Type B pancreatic cell (in vitro differentiated cells): ENCODE results near the gene KCNIP3. TPM values are rescaled to one million over a fixed set of nuclear protein-coding genes. Genes with fewer than 3 reads are reported as not detected.

Source experiments
- DNase-seq: peaks from one replicate; pipeline ENCODE4 v3.0.0; 2021; ENCODE audit warnings: mixed read lengths; ENCODE audit not compliant: unreplicated experiment; ENCODE audit errors: extremely low spot score
- H3K27ac Mint-ChIP-seq: 2 replicates; pipeline ENCODE4 v1.8.0; 2021; ENCODE audit warnings: mild to moderate bottlenecking, mixed read lengths
- H3K27me3 Mint-ChIP-seq: 2 replicates; pipeline ENCODE4 v1.8.0; 2021; ENCODE audit warnings: mixed read lengths
- H3K36me3 Mint-ChIP-seq: 2 replicates; pipeline ENCODE4 v1.8.0; 2021; ENCODE audit warnings: mixed read lengths
- H3K4me1 Mint-ChIP-seq: one replicate; pipeline ENCODE4 v1.8.0; 2021; ENCODE audit warnings: mixed read lengths; ENCODE audit not compliant: unreplicated experiment
- H3K4me3 Mint-ChIP-seq: 2 replicates; pipeline ENCODE4 v1.8.0; 2021; ENCODE audit warnings: mild to moderate bottlenecking, mixed read lengths
- H3K9me3 Mint-ChIP-seq: 2 replicates; pipeline ENCODE4 v1.8.0; 2021; ENCODE audit warnings: mixed read lengths
- CTCF ChIP-seq: fragments of 200-600 bp; sonication (generic); conservative IDR thresholded peaks from 2 replicates; pipeline ENCODE4 v1.5.0; 2021; ENCODE audit warnings: antibody characterized with exemption, mild to moderate bottlenecking
- total RNA-seq: library from RNA; stranded (reverse); gene quantifications from 2 replicates; pipeline ENCODE4 v1.2.1, GENCODE V29; 2021; ENCODE audit warnings: low replicate concordance

Gene KCNIP3
- total RNA-seq, 1 donor from 2014 or later: 5.3 TPM

GRCh38 chr2:95308426-95308990, 11.4 kb downstream of the KCNIP3 start:
- H3K4me3 Mint-ChIP-seq: no peak overlapping the region
- H3K27ac Mint-ChIP-seq: no peak overlapping the region
- peaks cover 3% of the 10 kb centered on the region for H3K27me3 Mint-ChIP-seq
- no peak for DNase-seq
- H3K36me3 Mint-ChIP-seq: no peaks in the 10 kb centered on the region
- H3K4me1 Mint-ChIP-seq: peaks cover 4% of the 10 kb centered on the region
- no peaks in the 10 kb centered on the region for H3K9me3 Mint-ChIP-seq
- no peak for TF ChIP-seq CTCF

GRCh38 chr2:95309599-95309998, 12.5 kb downstream of the KCNIP3 start:
- no peak overlapping the region for H3K27ac Mint-ChIP-seq
- H3K4me1 Mint-ChIP-seq: peaks cover 4% of the 10 kb centered on the region
- DNase-seq: no peak
- TF ChIP-seq CTCF: no peak
- no peaks in the 10 kb centered on the region for H3K36me3 Mint-ChIP-seq
- H3K9me3 Mint-ChIP-seq: no peaks in the 10 kb centered on the region
- peaks cover 3% of the 10 kb centered on the region for H3K27me3 Mint-ChIP-seq
- H3K4me3 Mint-ChIP-seq: no peak overlapping the region

GRCh38 chr2:95310216-95310615, 13.1 kb downstream of the KCNIP3 start:
- DNase-seq: no peak
- Mint-ChIP-seq H3K27ac (no peak overlapping the region), H3K27me3 (peaks cover 6% of the 10 kb centered on the region), H3K9me3 (no peaks in the 10 kb centered on the region), H3K36me3 (no peaks in the 10 kb centered on the region), H3K4me1 (peaks cover 8% of the 10 kb centered on the region), H3K4me3 (no peak overlapping the region)
- TF ChIP-seq CTCF: no peak

GRCh38 chr2:95310651-95311050, 13.5 kb downstream of the KCNIP3 start:
- DNase-seq: no peak
- H3K27ac Mint-ChIP-seq: no peak overlapping the region
- H3K4me3 Mint-ChIP-seq: no peak overlapping the region
- TF ChIP-seq CTCF: no peak
- peaks cover 9% of the 10 kb centered on the region for H3K4me1 Mint-ChIP-seq
- H3K9me3 Mint-ChIP-seq: no peaks in the 10 kb centered on the region
- H3K27me3 Mint-ChIP-seq: peaks cover 6% of the 10 kb centered on the region
- no peaks in the 10 kb centered on the region for H3K36me3 Mint-ChIP-seq

GRCh38 chr2:95311815-95312542, 14.8 kb downstream of the KCNIP3 start:
- no peak for DNase-seq
- Mint-ChIP-seq H3K9me3 (no peaks in the 10 kb centered on the region), H3K27me3 (peaks cover 3% of the 10 kb centered on the region), H3K4me3 (no peak overlapping the region), H3K4me1 (peaks cover 16% of the 10 kb centered on the region), H3K27ac (no peak overlapping the region), H3K36me3 (no peaks in the 10 kb centered on the region)
- TF ChIP-seq CTCF: no peak
